Measurements from ENCODE around the gene ATG9B. TPM values are rescaled to one million over a fixed set of nuclear protein-coding genes. Genes with fewer than 3 reads are reported as not detected.

The ATG9B gene
- total RNA-seq, 1 experiment from 2014 or later = 2.1 TPM

DNA sequence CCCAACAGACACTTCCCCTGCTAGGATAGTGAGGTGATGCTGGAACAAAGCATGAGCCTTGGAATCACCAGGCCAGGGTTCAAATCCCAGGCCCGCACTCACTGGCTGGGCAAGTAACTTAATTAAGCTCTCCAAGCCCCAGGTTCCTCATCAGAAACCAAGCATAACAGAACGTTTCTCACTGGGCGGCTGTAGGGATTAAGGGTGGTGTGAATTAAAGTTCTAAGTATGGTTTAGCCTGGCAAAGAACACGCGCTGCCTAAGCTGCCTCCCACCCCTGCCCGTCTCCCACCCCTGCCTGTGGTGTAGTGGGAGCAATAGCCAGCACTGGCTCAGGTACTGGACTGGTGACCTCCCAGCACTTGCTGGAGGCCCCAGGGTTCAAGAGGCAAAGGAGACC is 40.7 kb upstream of the ATG9B start:
- ChIA-PET RAD21 (ENCODE audit: low non-redundant PET in 1 of 2, low total read pairs in 2 of 2, uncharacterized antibody in 2 of 2, unreplicated experiment in 2 of 2) (no interaction called here), CTCF (no interaction called here), POLR2A (no interaction called here)
- Histone ChIP-seq H3K4me3 (replicated peaks in 1 of 2; ENCODE audit: low read depth in 1 of 2, low read length in 2 of 2) (no peak overlapping the region), H3K9me3 (ENCODE audit: control insufficient read depth in 1 of 2, insufficient read depth in 1 of 2, low read depth in 1 of 2, low read length in 2 of 2) (no peaks in the 10 kb centered on the region), H2AFZ (ENCODE audit: low read depth, low read length, poor library complexity, severe bottlenecking) (no peak overlapping the region), H3K9ac (ENCODE audit: low read length) (no peak overlapping the region), H3K27me3 (ENCODE audit: insufficient read depth, low read length) (no peaks in the 10 kb centered on the region), H3K36me3 (ENCODE audit: control insufficient read depth in 1 of 2, insufficient read depth in 2 of 2, low read length in 2 of 2) (peaks cover 33 to 40% of the 10 kb centered on the region in 2 experiments), H3K9me2 (ENCODE audit: insufficient read depth) (no peaks in the 10 kb centered on the region), H3K79me2 (ENCODE audit: insufficient read depth, low read length) (peaks cover 75% of the 10 kb centered on the region), H3K4me1 (ENCODE audit: control insufficient read depth in 1 of 2, insufficient read depth in 2 of 2, low read length in 2 of 2) (peaks cover 15 to 32% of the 10 kb centered on the region in 2 experiments), H4K20me1 (ENCODE audit: insufficient read depth) (no peaks in the 10 kb centered on the region), H3K4me2 (ENCODE audit: low read length) (no peak overlapping the region), H3K27ac (ENCODE audit: low read depth, low read length) (no peak overlapping the region)
- DNase-seq (ENCODE audit: low read depth, low spot score) (no peak), ATAC-seq (no peak)
- no peak for TF ChIP-seq EGR1 (IDR thresholded peaks at IDR 0.05; ENCODE audit: low read depth)
- TF ChIP-seq ZFX (IDR thresholded peaks at IDR 0.05) = no peak
- TF ChIP-seq SRF (IDR thresholded peaks at IDR 0.05; ENCODE audit: low read depth) = no peak
- no peak for TF ChIP-seq YY1 (IDR thresholded peaks at IDR 0.05; ENCODE audit: extremely low read depth, insufficient replicate concordance, low read depth, low read length)
- TF ChIP-seq, protein P1, sequence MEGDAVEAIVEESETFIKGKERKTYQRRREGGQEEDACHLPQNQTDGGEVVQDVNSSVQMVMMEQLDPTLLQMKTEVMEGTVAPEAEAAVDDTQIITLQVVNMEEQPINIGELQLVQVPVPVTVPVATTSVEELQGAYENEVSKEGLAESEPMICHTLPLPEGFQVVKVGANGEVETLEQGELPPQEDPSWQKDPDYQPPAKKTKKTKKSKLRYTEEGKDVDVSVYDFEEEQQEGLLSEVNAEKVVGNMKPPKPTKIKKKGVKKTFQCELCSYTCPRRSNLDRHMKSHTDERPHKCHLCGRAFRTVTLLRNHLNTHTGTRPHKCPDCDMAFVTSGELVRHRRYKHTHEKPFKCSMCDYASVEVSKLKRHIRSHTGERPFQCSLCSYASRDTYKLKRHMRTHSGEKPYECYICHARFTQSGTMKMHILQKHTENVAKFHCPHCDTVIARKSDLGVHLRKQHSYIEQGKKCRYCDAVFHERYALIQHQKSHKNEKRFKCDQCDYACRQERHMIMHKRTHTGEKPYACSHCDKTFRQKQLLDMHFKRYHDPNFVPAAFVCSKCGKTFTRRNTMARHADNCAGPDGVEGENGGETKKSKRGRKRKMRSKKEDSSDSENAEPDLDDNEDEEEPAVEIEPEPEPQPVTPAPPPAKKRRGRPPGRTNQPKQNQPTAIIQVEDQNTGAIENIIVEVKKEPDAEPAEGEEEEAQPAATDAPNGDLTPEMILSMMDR (IDR thresholded peaks at IDR 0.05 in 2 of 3, conservative IDR thresholded peaks at IDR 0.05 in 1 of 3; ENCODE audit: borderline replicate concordance in 1 of 3, insufficient read depth in 1 of 3, low read depth in 2 of 3, low read length in 2 of 3) = no peak
- no TSS peak for BruUV-seq (replicated peaks)
- intact Hi-C loops (cut with micrococcal nuclease) = no loop called here

DNA sequence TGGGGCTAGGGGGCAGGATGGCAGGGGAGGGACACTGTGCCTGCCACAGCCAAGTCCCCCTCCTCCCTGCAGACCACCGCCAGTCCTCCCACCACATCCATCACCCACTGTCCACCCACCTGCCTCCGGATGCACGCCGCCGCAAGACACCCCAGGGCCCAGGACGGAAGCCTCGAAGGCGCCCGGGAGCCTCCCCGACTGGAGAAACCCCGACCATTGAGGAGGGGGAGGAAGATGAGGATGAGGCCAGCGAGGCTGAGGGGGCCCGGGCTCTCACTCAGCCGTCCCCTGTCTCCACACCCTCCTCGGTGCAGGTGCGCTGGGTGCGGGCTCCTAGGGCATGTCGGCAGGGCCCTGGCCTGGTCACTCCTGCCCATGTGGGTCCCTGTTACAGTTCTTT is 40.2 kb upstream of the ATG9B start:
- H3K9ac ChIP-seq (ENCODE audit: low read length) = no peak overlapping the region
- no peaks in the 10 kb centered on the region for H3K9me3 ChIP-seq (ENCODE audit: control insufficient read depth in 1 of 2, insufficient read depth in 1 of 2, low read depth in 1 of 2, low read length in 2 of 2)
- ChIA-PET CTCF (no interaction called here), POLR2A (no interaction called here), RAD21 (ENCODE audit: low non-redundant PET in 1 of 2, low total read pairs in 2 of 2, uncharacterized antibody in 2 of 2, unreplicated experiment in 2 of 2) (no interaction called here)
- no peaks in the 10 kb centered on the region for H4K20me1 ChIP-seq (ENCODE audit: insufficient read depth)
- DNase-seq (ENCODE audit: low read depth, low spot score) (no peak), ATAC-seq (no peak)
- peaks cover 79% of the 10 kb centered on the region for H3K79me2 ChIP-seq (ENCODE audit: insufficient read depth, low read length)
- BruUV-seq (replicated peaks) = no TSS peak
- no peak overlapping the region for H3K4me3 ChIP-seq (replicated peaks in 1 of 2; ENCODE audit: low read depth in 1 of 2, low read length in 2 of 2)
- H3K27ac ChIP-seq (ENCODE audit: low read depth, low read length) = no peak overlapping the region
- TF ChIP-seq, protein P2, sequence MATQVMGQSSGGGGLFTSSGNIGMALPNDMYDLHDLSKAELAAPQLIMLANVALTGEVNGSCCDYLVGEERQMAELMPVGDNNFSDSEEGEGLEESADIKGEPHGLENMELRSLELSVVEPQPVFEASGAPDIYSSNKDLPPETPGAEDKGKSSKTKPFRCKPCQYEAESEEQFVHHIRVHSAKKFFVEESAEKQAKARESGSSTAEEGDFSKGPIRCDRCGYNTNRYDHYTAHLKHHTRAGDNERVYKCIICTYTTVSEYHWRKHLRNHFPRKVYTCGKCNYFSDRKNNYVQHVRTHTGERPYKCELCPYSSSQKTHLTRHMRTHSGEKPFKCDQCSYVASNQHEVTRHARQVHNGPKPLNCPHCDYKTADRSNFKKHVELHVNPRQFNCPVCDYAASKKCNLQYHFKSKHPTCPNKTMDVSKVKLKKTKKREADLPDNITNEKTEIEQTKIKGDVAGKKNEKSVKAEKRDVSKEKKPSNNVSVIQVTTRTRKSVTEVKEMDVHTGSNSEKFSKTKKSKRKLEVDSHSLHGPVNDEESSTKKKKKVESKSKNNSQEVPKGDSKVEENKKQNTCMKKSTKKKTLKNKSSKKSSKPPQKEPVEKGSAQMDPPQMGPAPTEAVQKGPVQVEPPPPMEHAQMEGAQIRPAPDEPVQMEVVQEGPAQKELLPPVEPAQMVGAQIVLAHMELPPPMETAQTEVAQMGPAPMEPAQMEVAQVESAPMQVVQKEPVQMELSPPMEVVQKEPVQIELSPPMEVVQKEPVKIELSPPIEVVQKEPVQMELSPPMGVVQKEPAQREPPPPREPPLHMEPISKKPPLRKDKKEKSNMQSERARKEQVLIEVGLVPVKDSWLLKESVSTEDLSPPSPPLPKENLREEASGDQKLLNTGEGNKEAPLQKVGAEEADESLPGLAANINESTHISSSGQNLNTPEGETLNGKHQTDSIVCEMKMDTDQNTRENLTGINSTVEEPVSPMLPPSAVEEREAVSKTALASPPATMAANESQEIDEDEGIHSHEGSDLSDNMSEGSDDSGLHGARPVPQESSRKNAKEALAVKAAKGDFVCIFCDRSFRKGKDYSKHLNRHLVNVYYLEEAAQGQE (IDR thresholded peaks at IDR 0.05; ENCODE audit: low read depth) = no peak
- TF ChIP-seq JUND (IDR thresholded peaks at IDR 0.05) (no peak), EZH2phosphoT487 (IDR thresholded peaks at IDR 0.05; ENCODE audit: borderline replicate concordance) (no peak), ELF1 (IDR thresholded peaks at IDR 0.05; ENCODE audit: borderline replicate concordance, low read depth) (no peak), FOSL1 (IDR thresholded peaks at IDR 0.05; ENCODE audit: low read depth) (no peak)
- no peak overlapping the region for H3K4me2 ChIP-seq (ENCODE audit: low read length)
- intact Hi-C loops (cut with micrococcal nuclease) = no loop called here
- no peaks in the 10 kb centered on the region for H3K9me2 ChIP-seq (ENCODE audit: insufficient read depth)
- no peak overlapping the region for H2AFZ ChIP-seq (ENCODE audit: low read depth, low read length, poor library complexity, severe bottlenecking)
- H3K36me3 ChIP-seq (ENCODE audit: control insufficient read depth in 1 of 2, insufficient read depth in 2 of 2, low read length in 2 of 2) = peaks cover 30 to 34% of the 10 kb centered on the region in 2 experiments
- H3K4me1 ChIP-seq (ENCODE audit: control insufficient read depth in 1 of 2, insufficient read depth in 2 of 2, low read length in 2 of 2) = peaks cover 15 to 32% of the 10 kb centered on the region in 2 experiments
- no peaks in the 10 kb centered on the region for H3K27me3 ChIP-seq (ENCODE audit: insufficient read depth, low read length)
